GM19438 (cell line): ENCODE results near the gene WFIKKN2.
"Not testable (repeated sequence)": the region's sequence is repeated elsewhere in the genome, so short reads cannot be mapped to it uniquely, and the experiment has no call there.

Experiments
- ATAC-seq: cut with Tn5 transposase; IDR thresholded peaks from one replicate; pipeline ENCODE4 v1.9.1; 2021; ENCODE audit warnings: low read depth; ENCODE audit not compliant: unreplicated experiment

Gene WFIKKN2

GRCh38 chr17:50848039-50848438, 12.7 kb downstream of the WFIKKN2 start:
- ATAC-seq, result no peak

GRCh38 chr17:50848711-50849110, 13.3 kb downstream of the WFIKKN2 start:
- no peak for ATAC-seq

GRCh38 chr17:50850640-50851039, 15.3 kb downstream of the WFIKKN2 start:
- ATAC-seq, result no peak

GRCh38 chr17:50853015-50853615, 17.7 kb downstream of the WFIKKN2 start:
- ATAC-seq, result no peak

- ATAC-seq, result no peak
Observed at GRCh38 chr17:50853781-50854180, 18.4 kb downstream of the WFIKKN2 start.

GRCh38 chr17:50855708-50856330, 20.4 kb downstream of the WFIKKN2 start:
- no peak for ATAC-seq

GRCh38 chr17:50856431-50856830, 21.0 kb downstream of the WFIKKN2 start:
- no peak for ATAC-seq

GRCh38 chr17:50858486-50859225, 23.3 kb downstream of the WFIKKN2 start:
- ATAC-seq, result no peak

GRCh38 chr17:50859727-50860126, 24.3 kb downstream of the WFIKKN2 start:
- not testable (repeated sequence) for ATAC-seq

GRCh38 chr17:50861334-50861676, 25.9 kb downstream of the WFIKKN2 start:
- no peak for ATAC-seq

- ATAC-seq, result no peak
Observed at GRCh38 chr17:50861822-50862528, 26.6 kb downstream of the WFIKKN2 start.

- ATAC-seq, result no peak
Observed at GRCh38 chr17:50863221-50863843, 27.9 kb downstream of the WFIKKN2 start.

- no peak for ATAC-seq
Observed at GRCh38 chr17:50863931-50864330, 28.5 kb downstream of the WFIKKN2 start.

GRCh38 chr17:50864747-50865059, 29.3 kb downstream of the WFIKKN2 start:
- no peak for ATAC-seq

- peak; percentile 7 for ATAC-seq
Observed at GRCh38 chr17:50865060-50865867, 29.9 kb downstream of the WFIKKN2 start.

- peak; percentile 2 for ATAC-seq
Observed at GRCh38 chr17:50865868-50866260, 30.5 kb downstream of the WFIKKN2 start.

- ATAC-seq, result peak; percentile 62
Observed at GRCh38 chr17:50866261-50866949, 31.0 kb downstream of the WFIKKN2 start, which contains the start of gene TOB1. TSS of gene TOB1 (minus strand) at chr17:50866354. CDS start at chr17:50864017, 2,337 bp downstream.

GRCh38 chr17:50866950-50867362, 31.6 kb downstream of the WFIKKN2 start:
- ATAC-seq, result peak; percentile 6

GRCh38 chr17:50867363-50868139, 32.2 kb downstream of the WFIKKN2 start:
- peak; percentile 45 for ATAC-seq
